GM19193 (cell line): Measurements from ENCODE around the gene NT5C.

Experiments used
- POLR2A ChIP-seq: IDR thresholded peaks from 4 replicates; pipeline ENCODE4 v1.6.1; 2011; ENCODE audit not compliant: insufficient read depth, insufficient read length; ENCODE audit errors: extremely low read depth

Gene NT5C

GRCh38 chr17:75152523-75152921 lies 21.0 kb upstream of the NT5C start:
- TF ChIP-seq POLR2A = no peak

- no peak for TF ChIP-seq POLR2A
These were observed 20.4 kb upstream of the NT5C start for GRCh38 chr17:75151930-75152329.

- no peak for TF ChIP-seq POLR2A
These were observed 16.5 kb upstream of the NT5C start for GRCh38 chr17:75147878-75148546.

GRCh38 chr17:75146592-75146991 lies 15.1 kb upstream of the NT5C start:
- no peak for TF ChIP-seq POLR2A

GRCh38 chr17:75144816-75145512 lies 13.4 kb upstream of the NT5C start:
- TF ChIP-seq POLR2A = no peak

- TF ChIP-seq POLR2A = no peak
These were observed 10.9 kb upstream of the NT5C start for GRCh38 chr17:75142236-75142971.

- TF ChIP-seq POLR2A = no peak
These were observed 7.0 kb upstream of the NT5C start for GRCh38 chr17:75138519-75138918.

- no peak for TF ChIP-seq POLR2A
These were observed 4.4 kb upstream of the NT5C start for GRCh38 chr17:75135946-75136345.

GRCh38 chr17:75135452-75135851 lies 3.9 kb upstream of the NT5C start:
- TF ChIP-seq POLR2A = no peak

GRCh38 chr17:75133001-75133400 lies 1.5 kb upstream of the NT5C start:
- TF ChIP-seq POLR2A = no peak

- TF ChIP-seq POLR2A = no peak
These were observed 787 bp downstream of the NT5C start for GRCh38 chr17:75130632-75131277.

GRCh38 chr17:75130059-75130631 lies 1.4 kb downstream of the NT5C start:
- TF ChIP-seq POLR2A = no peak

GRCh38 chr17:75129576-75129975 lies 2.0 kb downstream of the NT5C start:
- TF ChIP-seq POLR2A = no peak

- no peak for TF ChIP-seq POLR2A
These were observed 2.6 kb downstream of the NT5C start for GRCh38 chr17:75128694-75129505.
